IPS-18a (cell line): ENCODE data around the gene PTPN4.

ENCODE experiments used
- H3K27ac ChIP-seq: one replicate; pipeline ENCODE4 v1.5.1; 2013; ENCODE audit warnings: low read length
- H3K27me3 ChIP-seq: one replicate; pipeline ENCODE4 v1.6.1; 2013; ENCODE audit warnings: mild to moderate bottlenecking, low read length; ENCODE audit not compliant: control insufficient read depth, insufficient read depth
- H3K36me3 ChIP-seq: one replicate; pipeline ENCODE4 v1.6.1; 2013; ENCODE audit warnings: low read depth, low read length; ENCODE audit not compliant: control insufficient read depth
- H3K4me1 ChIP-seq: one replicate; pipeline ENCODE4 v1.6.1; 2013; ENCODE audit warnings: low read depth, low read length; ENCODE audit not compliant: control insufficient read depth
- H3K4me3 ChIP-seq: one replicate; pipeline ENCODE4 v1.5.1; 2013; ENCODE audit warnings: low read length
- H3K9ac ChIP-seq: one replicate; pipeline ENCODE4 v1.6.1; 2013; ENCODE audit warnings: mild to moderate bottlenecking, low read length, moderate library complexity
- H3K9me3 ChIP-seq: one replicate; pipeline ENCODE4 v1.6.1; 2013; ENCODE audit warnings: low read depth, low read length; ENCODE audit not compliant: control insufficient read depth

Gene PTPN4

GRCh38 chr2:119841550-119841949 is 81.8 kb downstream of the PTPN4 start:
- Histone ChIP-seq H3K27ac (no peak overlapping the region), H3K36me3 (no peaks in the 10 kb centered on the region), H3K4me1 (no peaks in the 10 kb centered on the region)

GRCh38 chr2:119846021-119846420 is 86.3 kb downstream of the PTPN4 start:
- H3K36me3 ChIP-seq = no peaks in the 10 kb centered on the region
- no peaks in the 10 kb centered on the region for H3K4me1 ChIP-seq
- no peak overlapping the region for H3K4me3 ChIP-seq
- H3K9ac ChIP-seq = no peak overlapping the region
- no peaks in the 10 kb centered on the region for H3K27me3 ChIP-seq
- peaks cover 15% of the 10 kb centered on the region for H3K9me3 ChIP-seq
- no peak overlapping the region for H3K27ac ChIP-seq

More at GRCh38 chr2:119841550-119841949, 81.8 kb downstream of the PTPN4 start:
- no peaks in the 10 kb centered on the region for H3K27me3 ChIP-seq
- no peak overlapping the region for H3K4me3 ChIP-seq
- H3K9me3 ChIP-seq = peaks cover 5% of the 10 kb centered on the region
- no peak overlapping the region for H3K9ac ChIP-seq

GRCh38 chr2:119849838-119850565 is 90.3 kb downstream of the PTPN4 start:
- H3K36me3 ChIP-seq = no peaks in the 10 kb centered on the region
- no peak overlapping the region for H3K4me3 ChIP-seq
- H3K27ac ChIP-seq = no peak overlapping the region
- no peaks in the 10 kb centered on the region for H3K27me3 ChIP-seq
- peaks cover 33% of the 10 kb centered on the region for H3K9me3 ChIP-seq
- no peak overlapping the region for H3K9ac ChIP-seq
- peaks cover 8% of the 10 kb centered on the region for H3K4me1 ChIP-seq

- Histone ChIP-seq H3K27me3 (no peaks in the 10 kb centered on the region), H3K36me3 (no peaks in the 10 kb centered on the region), H3K27ac (no peak overlapping the region), H3K4me1 (peaks cover 8% of the 10 kb centered on the region), H3K4me3 (no peak overlapping the region), H3K9ac (no peak overlapping the region), H3K9me3 (peaks cover 33% of the 10 kb centered on the region)
These were observed 92.5 kb downstream of the PTPN4 start for GRCh38 chr2:119852214-119852613.

- Histone ChIP-seq H3K4me1 (peaks cover 8% of the 10 kb centered on the region), H3K27ac (no peak overlapping the region), H3K36me3 (no peaks in the 10 kb centered on the region)
These were observed 94.2 kb downstream of the PTPN4 start for GRCh38 chr2:119853777-119854399.

GRCh38 chr2:119856469-119856901 is 96.8 kb downstream of the PTPN4 start:
- H3K9ac ChIP-seq = no peak overlapping the region
- H3K4me1 ChIP-seq = peaks cover 8% of the 10 kb centered on the region
- H3K9me3 ChIP-seq = peaks cover 18% of the 10 kb centered on the region
- H3K4me3 ChIP-seq = no peak overlapping the region
- no peaks in the 10 kb centered on the region for H3K36me3 ChIP-seq
- H3K27ac ChIP-seq = no peak overlapping the region
- no peaks in the 10 kb centered on the region for H3K27me3 ChIP-seq

More at GRCh38 chr2:119853777-119854399, 94.2 kb downstream of the PTPN4 start:
- H3K9ac ChIP-seq = no peak overlapping the region
- no peak overlapping the region for H3K4me3 ChIP-seq
- peaks cover 33% of the 10 kb centered on the region for H3K9me3 ChIP-seq
- H3K27me3 ChIP-seq = no peaks in the 10 kb centered on the region

- no peaks in the 10 kb centered on the region for H3K27me3 ChIP-seq
- H3K27ac ChIP-seq = no peak overlapping the region
- H3K4me3 ChIP-seq = no peak overlapping the region
- peaks cover 8% of the 10 kb centered on the region for H3K4me1 ChIP-seq
- H3K9me3 ChIP-seq = peaks cover 5% of the 10 kb centered on the region
- no peak overlapping the region for H3K9ac ChIP-seq
- H3K36me3 ChIP-seq = no peaks in the 10 kb centered on the region
These were observed 98.0 kb downstream of the PTPN4 start for GRCh38 chr2:119857742-119858141.

- Histone ChIP-seq H3K4me3 (no peak overlapping the region), H3K27ac (no peak overlapping the region), H3K9ac (no peak overlapping the region), H3K4me1 (peaks cover under 1% of the 10 kb centered on the region), H3K36me3 (peaks cover 12% of the 10 kb centered on the region), H3K27me3 (no peaks in the 10 kb centered on the region), H3K9me3 (no peaks in the 10 kb centered on the region)
These were observed 99.8 kb downstream of the PTPN4 start for GRCh38 chr2:119859528-119859927.

- no peaks in the 10 kb centered on the region for H3K4me1 ChIP-seq
- H3K4me3 ChIP-seq = no peak overlapping the region
- no peaks in the 10 kb centered on the region for H3K9me3 ChIP-seq
- H3K27ac ChIP-seq = no peak overlapping the region
- H3K9ac ChIP-seq = no peak overlapping the region
- H3K36me3 ChIP-seq = peaks cover 12% of the 10 kb centered on the region
- H3K27me3 ChIP-seq = no peaks in the 10 kb centered on the region
These were observed 101.2 kb downstream of the PTPN4 start for GRCh38 chr2:119860924-119861323.

- no peaks in the 10 kb centered on the region for H3K9me3 ChIP-seq
- H3K36me3 ChIP-seq = peaks cover 16% of the 10 kb centered on the region
- H3K4me1 ChIP-seq = no peaks in the 10 kb centered on the region
- H3K4me3 ChIP-seq = no peak overlapping the region
- no peaks in the 10 kb centered on the region for H3K27me3 ChIP-seq
- no peak overlapping the region for H3K9ac ChIP-seq
- H3K27ac ChIP-seq = no peak overlapping the region
These were observed 102.6 kb downstream of the PTPN4 start for GRCh38 chr2:119862127-119862889.

GRCh38 chr2:119864318-119864717 is 104.6 kb downstream of the PTPN4 start:
- Histone ChIP-seq H3K4me1 (no peaks in the 10 kb centered on the region), H3K27ac (no peak overlapping the region)

More at GRCh38 chr2:119864318-119864717, 104.6 kb downstream of the PTPN4 start:
- Histone ChIP-seq H3K27me3 (no peaks in the 10 kb centered on the region), H3K9ac (no peak overlapping the region), H3K9me3 (no peaks in the 10 kb centered on the region), H3K36me3 (peaks cover 16% of the 10 kb centered on the region), H3K4me3 (no peak overlapping the region)
